ENCODE measurements around the gene USP51.
"Not testable (repeated sequence)": the region's sequence is repeated elsewhere in the genome, so short reads cannot be mapped to it uniquely, and the experiment has no call there.

USP51 gene

GRCh38 chrX:55521687-55522086, 32.0 kb upstream of the USP51 start:
- no peak overlapping the region for H2AFZ ChIP-seq (ENCODE audit: low read length)
- H2BK120ac ChIP-seq (ENCODE audit: low read depth, low read length): no peak overlapping the region
- no peak overlapping the region for H3K4ac ChIP-seq (ENCODE audit: low read length)
- H2AK5ac ChIP-seq (ENCODE audit: low read depth, low read length): no peak overlapping the region
- H3K36me3 ChIP-seq (replicated peaks in 1 of 2; ENCODE audit: control insufficient read depth in 2 of 2, insufficient read depth in 2 of 2, low read length in 2 of 2): no peaks in the 10 kb centered on the region
- H3K9me3 ChIP-seq (replicated peaks in 1 of 2; ENCODE audit: control insufficient read depth in 2 of 2, insufficient read depth in 1 of 2, low read depth in 1 of 2, low read length in 2 of 2): no peaks in the 10 kb centered on the region
- H3K27me3 ChIP-seq (ENCODE audit: control insufficient read depth in 3 of 3, insufficient read depth in 3 of 3, low read depth in 1 of 3, low read length in 3 of 3): no peaks in the 10 kb centered on the region
- no peak overlapping the region for H4K91ac ChIP-seq (ENCODE audit: low read depth, low read length, poor library complexity)
- DNase-seq (ENCODE audit: low spot score): no peak
- no peak overlapping the region for H2BK15ac ChIP-seq (ENCODE audit: low read length)
- no peaks in the 10 kb centered on the region for H3K79me1 ChIP-seq (ENCODE audit: low read depth, low read length)
- H2BK12ac ChIP-seq (ENCODE audit: low read length): no peak overlapping the region
- H4K8ac ChIP-seq (ENCODE audit: low read depth, low read length): no peak overlapping the region
- H3K4me2 ChIP-seq (ENCODE audit: insufficient read depth, low read length, poor library complexity, severe bottlenecking): no peak overlapping the region
- H3K9ac ChIP-seq (ENCODE audit: low read depth, low read length, poor library complexity): no peak overlapping the region
- H3K4me3 ChIP-seq (ENCODE audit: low read length in 2 of 2): no peak overlapping the region
- H3K18ac ChIP-seq (ENCODE audit: low read length): no peak overlapping the region
- no peak overlapping the region for H2BK5ac ChIP-seq (ENCODE audit: low read length)
- H3K14ac ChIP-seq (ENCODE audit: low read length): no peak overlapping the region
- no peak overlapping the region for H3K27ac ChIP-seq (replicated peaks; ENCODE audit: low read length)
- H3K4me1 ChIP-seq (ENCODE audit: control insufficient read depth in 2 of 2, insufficient read depth in 1 of 2, low read depth in 1 of 2, low read length in 2 of 2): no peaks in the 10 kb centered on the region
- H3K23ac ChIP-seq (ENCODE audit: low read depth, low read length, poor library complexity): no peak overlapping the region
- WGBS, 2 donors (ENCODE audit: extremely low coverage in 2 of 2, insufficient read length in 2 of 2, insufficient replicate concordance in 1 of 2): no CpG with 5 or more reads among the region's 3 CpGs

GRCh38 chrX:55516794-55517481, 27.3 kb upstream of the USP51 start:
- H3K18ac ChIP-seq (ENCODE audit: low read length); H3K79me1 ChIP-seq (ENCODE audit: low read depth, low read length); H3K27me3 ChIP-seq (ENCODE audit: control insufficient read depth in 3 of 3, insufficient read depth in 3 of 3, low read depth in 1 of 3, low read length in 3 of 3); H2BK12ac ChIP-seq (ENCODE audit: low read length); DNase-seq (ENCODE audit: low spot score); H2BK5ac ChIP-seq (ENCODE audit: low read length); H3K4me1 ChIP-seq (ENCODE audit: control insufficient read depth in 2 of 2, insufficient read depth in 1 of 2, low read depth in 1 of 2, low read length in 2 of 2); H2AFZ ChIP-seq (ENCODE audit: low read length); H3K9me3 ChIP-seq (replicated peaks in 1 of 2; ENCODE audit: control insufficient read depth in 2 of 2, insufficient read depth in 1 of 2, low read depth in 1 of 2, low read length in 2 of 2); H3K9ac ChIP-seq (ENCODE audit: low read depth, low read length, poor library complexity); H3K27ac ChIP-seq (replicated peaks; ENCODE audit: low read length); H3K4me3 ChIP-seq (ENCODE audit: low read length in 2 of 2); H4K8ac ChIP-seq (ENCODE audit: low read depth, low read length); H2BK120ac ChIP-seq (ENCODE audit: low read depth, low read length); H3K14ac ChIP-seq (ENCODE audit: low read length); H3K23ac ChIP-seq (ENCODE audit: low read depth, low read length, poor library complexity); H3K4me2 ChIP-seq (ENCODE audit: insufficient read depth, low read length, poor library complexity, severe bottlenecking); H2BK15ac ChIP-seq (ENCODE audit: low read length); H3K4ac ChIP-seq (ENCODE audit: low read length); H3K36me3 ChIP-seq (replicated peaks in 1 of 2; ENCODE audit: control insufficient read depth in 2 of 2, insufficient read depth in 2 of 2, low read length in 2 of 2); H4K91ac ChIP-seq (ENCODE audit: low read depth, low read length, poor library complexity); H2AK5ac ChIP-seq (ENCODE audit: low read depth, low read length): not testable (repeated sequence)
- WGBS, 2 donors (ENCODE audit: extremely low coverage in 2 of 2, insufficient read length in 2 of 2, insufficient replicate concordance in 1 of 2): no CpG with 5 or more reads among the region's 10 CpGs

- not testable (repeated sequence) for H3K36me3 ChIP-seq (replicated peaks in 1 of 2; ENCODE audit: control insufficient read depth in 2 of 2, insufficient read depth in 2 of 2, low read length in 2 of 2)
- no CpG with 5 or more reads among the region's 6 CpGs for WGBS, 2 donors (ENCODE audit: extremely low coverage in 2 of 2, insufficient read length in 2 of 2, insufficient replicate concordance in 1 of 2)
Measured at GRCh38 chrX:55513045-55513737, 23.5 kb upstream of the USP51 start.

GRCh38 chrX:55508410-55509152, 18.9 kb upstream of the USP51 start:
- H3K36me3 ChIP-seq (replicated peaks in 1 of 2; ENCODE audit: control insufficient read depth in 2 of 2, insufficient read depth in 2 of 2, low read length in 2 of 2); DNase-seq (ENCODE audit: low spot score); H4K91ac ChIP-seq (ENCODE audit: low read depth, low read length, poor library complexity); H3K14ac ChIP-seq (ENCODE audit: low read length); H3K4me3 ChIP-seq (ENCODE audit: low read length in 2 of 2); H3K27ac ChIP-seq (replicated peaks; ENCODE audit: low read length); H3K4me1 ChIP-seq (ENCODE audit: control insufficient read depth in 2 of 2, insufficient read depth in 1 of 2, low read depth in 1 of 2, low read length in 2 of 2); H3K4me2 ChIP-seq (ENCODE audit: insufficient read depth, low read length, poor library complexity, severe bottlenecking); H3K9ac ChIP-seq (ENCODE audit: low read depth, low read length, poor library complexity); H4K8ac ChIP-seq (ENCODE audit: low read depth, low read length); H2BK5ac ChIP-seq (ENCODE audit: low read length); H2AFZ ChIP-seq (ENCODE audit: low read length); H2BK12ac ChIP-seq (ENCODE audit: low read length); H3K18ac ChIP-seq (ENCODE audit: low read length); H2BK15ac ChIP-seq (ENCODE audit: low read length); H3K79me1 ChIP-seq (ENCODE audit: low read depth, low read length); H3K9me3 ChIP-seq (replicated peaks in 1 of 2; ENCODE audit: control insufficient read depth in 2 of 2, insufficient read depth in 1 of 2, low read depth in 1 of 2, low read length in 2 of 2); H2BK120ac ChIP-seq (ENCODE audit: low read depth, low read length); H3K23ac ChIP-seq (ENCODE audit: low read depth, low read length, poor library complexity); H2AK5ac ChIP-seq (ENCODE audit: low read depth, low read length); H3K27me3 ChIP-seq (ENCODE audit: control insufficient read depth in 3 of 3, insufficient read depth in 3 of 3, low read depth in 1 of 3, low read length in 3 of 3); H3K4ac ChIP-seq (ENCODE audit: low read length): not testable (repeated sequence)
- no CpG with 5 or more reads among the region's 10 CpGs for WGBS, 2 donors (ENCODE audit: extremely low coverage in 2 of 2, insufficient read length in 2 of 2, insufficient replicate concordance in 1 of 2)

More at GRCh38 chrX:55513045-55513737, 23.5 kb upstream of the USP51 start:
- H2AK5ac ChIP-seq (ENCODE audit: low read depth, low read length); H3K14ac ChIP-seq (ENCODE audit: low read length); H3K27ac ChIP-seq (replicated peaks; ENCODE audit: low read length); H3K4me2 ChIP-seq (ENCODE audit: insufficient read depth, low read length, poor library complexity, severe bottlenecking); H3K23ac ChIP-seq (ENCODE audit: low read depth, low read length, poor library complexity); H3K79me1 ChIP-seq (ENCODE audit: low read depth, low read length); H2BK15ac ChIP-seq (ENCODE audit: low read length); H4K8ac ChIP-seq (ENCODE audit: low read depth, low read length); DNase-seq (ENCODE audit: low spot score); H3K4me3 ChIP-seq (ENCODE audit: low read length in 2 of 2); H3K4ac ChIP-seq (ENCODE audit: low read length); H2AFZ ChIP-seq (ENCODE audit: low read length); H3K9ac ChIP-seq (ENCODE audit: low read depth, low read length, poor library complexity); H3K27me3 ChIP-seq (ENCODE audit: control insufficient read depth in 3 of 3, insufficient read depth in 3 of 3, low read depth in 1 of 3, low read length in 3 of 3); H3K4me1 ChIP-seq (ENCODE audit: control insufficient read depth in 2 of 2, insufficient read depth in 1 of 2, low read depth in 1 of 2, low read length in 2 of 2); H3K9me3 ChIP-seq (replicated peaks in 1 of 2; ENCODE audit: control insufficient read depth in 2 of 2, insufficient read depth in 1 of 2, low read depth in 1 of 2, low read length in 2 of 2); H4K91ac ChIP-seq (ENCODE audit: low read depth, low read length, poor library complexity); H3K18ac ChIP-seq (ENCODE audit: low read length); H2BK5ac ChIP-seq (ENCODE audit: low read length); H2BK12ac ChIP-seq (ENCODE audit: low read length); H2BK120ac ChIP-seq (ENCODE audit: low read depth, low read length): not testable (repeated sequence)
